ENCODE data around the gene NCAPG2. TPM values are rescaled to one million over a fixed set of nuclear protein-coding genes. Genes with fewer than 3 reads are reported as not detected.

NCAPG2 gene
- total RNA-seq, 1 experiment from 2014 or later, result 99.5 TPM

DNA sequence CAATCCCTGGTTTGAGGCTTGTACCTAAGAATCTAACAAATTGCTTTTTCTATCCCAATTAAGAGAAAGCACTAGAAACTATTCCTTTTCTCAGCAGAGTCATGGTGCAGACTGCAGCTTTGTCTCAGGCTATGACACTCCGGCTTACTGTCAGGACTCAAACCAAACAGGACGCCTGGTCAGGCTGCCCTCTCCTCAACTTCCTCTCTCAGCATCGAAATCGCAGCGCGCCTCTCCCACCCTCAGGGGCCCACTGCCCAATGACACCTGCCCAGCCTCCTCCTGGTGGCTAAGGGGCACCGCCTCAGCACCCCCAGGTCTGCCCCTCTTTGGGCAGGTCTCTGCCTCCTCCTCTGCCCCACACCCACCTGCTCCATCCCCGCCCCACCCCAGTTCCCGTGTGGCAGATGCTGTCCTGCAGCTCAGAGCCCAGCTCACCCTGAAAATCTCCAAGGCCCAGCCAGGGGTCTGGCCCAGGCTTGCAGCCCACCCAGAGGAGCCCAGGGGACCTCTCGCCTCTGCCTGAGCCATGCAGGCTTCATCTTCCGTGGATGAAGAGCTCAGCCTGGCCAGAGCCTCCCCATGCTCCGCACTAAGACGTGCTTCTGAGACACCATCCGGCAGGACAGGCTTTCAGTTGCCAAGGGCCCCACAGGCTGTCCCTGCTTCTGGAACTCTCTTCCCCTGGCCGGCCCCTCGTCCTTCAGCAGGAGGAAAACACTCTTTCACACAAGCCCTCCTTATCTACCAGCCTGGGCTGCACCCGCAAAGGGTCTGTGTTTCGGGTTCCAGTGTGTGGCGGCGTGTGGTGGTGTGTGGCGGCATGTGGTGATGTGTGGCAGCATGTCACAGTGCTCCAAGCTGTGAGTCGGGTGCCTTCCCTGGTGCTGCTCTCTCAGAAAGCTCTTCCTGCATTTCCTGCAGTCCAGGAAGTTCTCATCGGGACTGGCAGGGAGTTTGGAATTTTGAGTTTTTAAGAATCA is 100.5 kb downstream of the NCAPG2 start:
- no peaks in the 10 kb centered on the region for H3K9me3 ChIP-seq (ENCODE audit: insufficient read depth, low read depth)
- no peak overlapping the region for H3K27ac ChIP-seq
- H3K9me2 ChIP-seq (ENCODE audit: insufficient read depth), result no peaks in the 10 kb centered on the region
- H3K4me3 ChIP-seq, result no peak overlapping the region
- no peaks in the 10 kb centered on the region for H3F3A ChIP-seq (ENCODE audit: insufficient read depth, low read depth)
- H3K4me2 ChIP-seq, result no peak overlapping the region
- H3K4me1 ChIP-seq (replicated peaks; ENCODE audit: insufficient read depth), result no peaks in the 10 kb centered on the region
- intact Hi-C loops (cut with micrococcal nuclease; ENCODE audit: unreplicated experiment), result no loop called here
- no peaks in the 10 kb centered on the region for H3K27me3 ChIP-seq (ENCODE audit: insufficient read depth, low read depth)
- CTCF ChIA-PET, result no interaction called here
- no TSS peak for BruUV-seq (replicated peaks)
- no peaks in the 10 kb centered on the region for H3K79me2 ChIP-seq (ENCODE audit: low read depth)
- H4K20me1 ChIP-seq (ENCODE audit: insufficient read depth), result no peaks in the 10 kb centered on the region; the same call in 1 of the 2 replicates
- TF ChIP-seq CTCF (conservative IDR thresholded peaks at IDR 0.05) (no peak), EZH2 (IDR thresholded peaks at IDR 0.05; ENCODE audit: low read depth) (no peak)
- H2AFZ ChIP-seq, result no peak overlapping the region
- POLR2A ChIA-PET (ENCODE audit: unreplicated experiment), result no interaction called here
- DNase-seq, result no peak
- H3K36me3 ChIP-seq (ENCODE audit: low read depth), result no peaks in the 10 kb centered on the region

DNA sequence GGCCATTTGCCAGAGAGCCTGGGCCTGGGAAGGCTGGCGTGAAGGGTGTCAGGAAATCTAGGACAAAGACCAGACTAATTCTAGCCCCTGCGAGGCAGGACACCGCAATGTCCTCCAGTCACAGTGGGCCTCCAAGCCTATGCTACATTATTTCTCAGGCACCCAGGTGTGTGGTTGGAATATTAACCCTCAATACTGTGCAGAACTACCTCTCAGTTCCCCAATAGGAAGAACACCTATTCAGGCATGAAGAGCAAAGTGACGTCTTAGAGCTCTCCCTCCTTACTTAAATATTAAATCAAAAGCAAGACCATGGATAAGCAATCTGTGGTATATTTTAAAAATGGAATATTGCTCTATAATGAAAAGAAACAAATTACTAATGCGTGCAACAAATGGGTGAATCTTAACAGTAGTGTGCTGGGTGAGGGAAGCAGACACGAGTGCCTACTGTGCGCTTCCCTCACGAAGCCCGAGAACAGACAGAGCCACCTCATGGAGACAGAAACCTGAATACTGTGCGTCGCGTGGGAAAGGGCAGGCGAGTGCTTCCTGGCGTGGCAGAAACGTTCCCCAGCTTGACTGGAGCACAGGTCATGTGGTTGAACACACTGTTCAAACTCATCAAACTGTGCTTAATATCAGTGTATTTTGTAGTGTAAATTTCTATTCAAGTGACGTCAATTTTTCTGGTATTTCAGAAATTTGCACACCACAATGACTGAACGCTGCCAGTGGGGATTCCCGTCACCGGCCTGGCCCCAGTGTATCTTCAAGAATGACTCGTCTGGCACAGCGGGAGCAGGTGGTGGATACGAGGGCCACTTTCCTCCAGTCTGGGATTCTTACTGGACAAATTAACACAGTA is 101.5 kb downstream of the NCAPG2 start:
- no peak for DNase-seq
- TF ChIP-seq CTCF (conservative IDR thresholded peaks at IDR 0.05) (no peak), EZH2 (IDR thresholded peaks at IDR 0.05; ENCODE audit: low read depth) (no peak)
- CTCF ChIA-PET, result no interaction called here
- Histone ChIP-seq H3K9me2 (ENCODE audit: insufficient read depth) (no peaks in the 10 kb centered on the region), H3F3A (ENCODE audit: insufficient read depth, low read depth) (no peaks in the 10 kb centered on the region), H3K4me1 (replicated peaks; ENCODE audit: insufficient read depth) (no peaks in the 10 kb centered on the region), H3K9me3 (ENCODE audit: insufficient read depth, low read depth) (no peaks in the 10 kb centered on the region), H3K27ac (no peak overlapping the region), H3K4me2 (no peak overlapping the region), H3K36me3 (ENCODE audit: low read depth) (no peaks in the 10 kb centered on the region), H4K20me1 (ENCODE audit: insufficient read depth) (no peaks in the 10 kb centered on the region; the same call in 1 of the 2 replicates), H3K4me3 (no peak overlapping the region), H3K79me2 (ENCODE audit: low read depth) (no peaks in the 10 kb centered on the region), H2AFZ (no peak overlapping the region), H3K27me3 (ENCODE audit: insufficient read depth, low read depth) (no peaks in the 10 kb centered on the region)
- intact Hi-C loops (cut with micrococcal nuclease; ENCODE audit: unreplicated experiment), result no loop called here
- POLR2A ChIA-PET (ENCODE audit: unreplicated experiment), result no interaction called here
- BruUV-seq (replicated peaks), result no TSS peak

GRCh38 chr7:158602041-158602440 is 102.6 kb downstream of the NCAPG2 start:
- H3K27me3 ChIP-seq (ENCODE audit: insufficient read depth, low read depth), result no peaks in the 10 kb centered on the region
- no peak overlapping the region for H3K27ac ChIP-seq
- no peaks in the 10 kb centered on the region for H3K9me2 ChIP-seq (ENCODE audit: insufficient read depth)
- DNase-seq, result no peak
- H3K4me2 ChIP-seq, result no peak overlapping the region
- no peaks in the 10 kb centered on the region for H3K36me3 ChIP-seq (ENCODE audit: low read depth)
- no peaks in the 10 kb centered on the region; the same call in 1 of the 2 replicates for H4K20me1 ChIP-seq (ENCODE audit: insufficient read depth)
- H3K79me2 ChIP-seq (ENCODE audit: low read depth), result no peaks in the 10 kb centered on the region
- BruUV-seq (replicated peaks), result no TSS peak
- H3K4me3 ChIP-seq, result no peak overlapping the region
- H3K4me1 ChIP-seq (replicated peaks; ENCODE audit: insufficient read depth), result no peaks in the 10 kb centered on the region
- POLR2A ChIA-PET (ENCODE audit: unreplicated experiment), result no interaction called here
- no peaks in the 10 kb centered on the region for H3F3A ChIP-seq (ENCODE audit: insufficient read depth, low read depth)
- H3K9me3 ChIP-seq (ENCODE audit: insufficient read depth, low read depth), result no peaks in the 10 kb centered on the region
- CTCF ChIA-PET, result no interaction called here
- intact Hi-C loops (cut with micrococcal nuclease; ENCODE audit: unreplicated experiment), result no loop called here
- TF ChIP-seq CTCF (conservative IDR thresholded peaks at IDR 0.05) (no peak), EZH2 (IDR thresholded peaks at IDR 0.05; ENCODE audit: low read depth) (no peak)
- H2AFZ ChIP-seq, result no peak overlapping the region
